Measurements from ENCODE around the gene PCLO. TPM values are rescaled to one million over a fixed set of nuclear protein-coding genes. Genes with fewer than 3 reads are reported as not detected.

The PCLO gene
- total RNA-seq, 1 experiment from 2014 or later: 3.0 TPM

DNA sequence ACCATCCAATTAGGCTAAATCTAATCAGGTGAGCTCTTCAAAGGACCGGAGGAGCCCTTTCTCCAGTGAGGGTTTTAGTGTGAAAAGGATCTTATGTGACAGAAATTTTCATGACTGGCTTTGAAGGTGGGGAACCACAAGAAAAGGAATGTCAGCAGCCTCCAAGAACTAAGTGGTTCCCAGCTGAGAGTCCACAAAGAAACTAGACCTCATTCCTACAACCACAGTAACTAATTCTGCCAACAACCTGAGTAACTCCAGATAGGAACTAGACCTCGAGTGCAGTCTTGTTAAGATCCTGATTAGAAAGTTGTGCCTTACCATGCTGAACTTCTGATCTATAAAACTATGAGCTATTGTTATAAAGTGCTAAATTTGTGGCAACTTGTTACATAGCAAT is 51.3 kb downstream of the PCLO start:
- H3K36me3 Mint-ChIP-seq: no peaks in the 10 kb centered on the region
- no peak for DNase-seq (ENCODE audit: low spot score)
- H3K4me1 Mint-ChIP-seq: peaks cover 7% of the 10 kb centered on the region
- H3K27me3 Mint-ChIP-seq (ENCODE audit: low read depth): no peaks in the 10 kb centered on the region
- H3K27ac Mint-ChIP-seq: 0 out of 2 replicates have a peak overlapping the region, but pooled peaks have one; percentile 75
- no peaks in the 10 kb centered on the region for H3K9me3 Mint-ChIP-seq
- POLR2A ChIA-PET: no interaction called here
- TF ChIP-seq, protein P1, sequence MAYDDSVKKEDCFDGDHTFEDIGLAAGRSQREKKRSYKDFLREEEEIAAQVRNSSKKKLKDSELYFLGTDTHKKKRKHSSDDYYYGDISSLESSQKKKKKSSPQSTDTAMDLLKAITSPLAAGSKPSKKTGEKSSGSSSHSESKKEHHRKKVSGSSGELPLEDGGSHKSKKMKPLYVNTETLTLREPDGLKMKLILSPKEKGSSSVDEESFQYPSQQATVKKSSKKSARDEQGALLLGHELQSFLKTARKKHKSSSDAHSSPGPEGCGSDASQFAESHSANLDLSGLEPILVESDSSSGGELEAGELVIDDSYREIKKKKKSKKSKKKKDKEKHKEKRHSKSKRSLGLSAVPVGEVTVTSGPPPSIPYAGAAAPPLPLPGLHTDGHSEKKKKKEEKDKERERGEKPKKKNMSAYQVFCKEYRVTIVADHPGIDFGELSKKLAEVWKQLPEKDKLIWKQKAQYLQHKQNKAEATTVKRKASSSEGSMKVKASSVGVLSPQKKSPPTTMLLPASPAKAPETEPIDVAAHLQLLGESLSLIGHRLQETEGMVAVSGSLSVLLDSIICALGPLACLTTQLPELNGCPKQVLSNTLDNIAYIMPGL (CRISPR knock-in tag; IDR thresholded peaks at IDR 0.05): no peak
- no peak for TF ChIP-seq JAZF1 (CRISPR knock-in tag; IDR thresholded peaks at IDR 0.05)
- TF ChIP-seq CREM (CRISPR knock-in tag; IDR thresholded peaks at IDR 0.05): no peak
- TF ChIP-seq, protein P2, sequence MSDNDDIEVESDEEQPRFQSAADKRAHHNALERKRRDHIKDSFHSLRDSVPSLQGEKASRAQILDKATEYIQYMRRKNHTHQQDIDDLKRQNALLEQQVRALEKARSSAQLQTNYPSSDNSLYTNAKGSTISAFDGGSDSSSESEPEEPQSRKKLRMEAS (CRISPR knock-in tag; IDR thresholded peaks at IDR 0.05): no peak
- no peak for TF ChIP-seq TEAD4 (CRISPR knock-in tag; IDR thresholded peaks at IDR 0.05)
- no peak for TF ChIP-seq CBFB (CRISPR knock-in tag; IDR thresholded peaks at IDR 0.05; ENCODE audit: low read depth)
- TF ChIP-seq SOX15 (CRISPR knock-in tag; IDR thresholded peaks at IDR 0.05): no peak
- no peak for TF ChIP-seq ZNF671 (CRISPR knock-in tag; IDR thresholded peaks at IDR 0.05)
- TF ChIP-seq, protein P3, sequence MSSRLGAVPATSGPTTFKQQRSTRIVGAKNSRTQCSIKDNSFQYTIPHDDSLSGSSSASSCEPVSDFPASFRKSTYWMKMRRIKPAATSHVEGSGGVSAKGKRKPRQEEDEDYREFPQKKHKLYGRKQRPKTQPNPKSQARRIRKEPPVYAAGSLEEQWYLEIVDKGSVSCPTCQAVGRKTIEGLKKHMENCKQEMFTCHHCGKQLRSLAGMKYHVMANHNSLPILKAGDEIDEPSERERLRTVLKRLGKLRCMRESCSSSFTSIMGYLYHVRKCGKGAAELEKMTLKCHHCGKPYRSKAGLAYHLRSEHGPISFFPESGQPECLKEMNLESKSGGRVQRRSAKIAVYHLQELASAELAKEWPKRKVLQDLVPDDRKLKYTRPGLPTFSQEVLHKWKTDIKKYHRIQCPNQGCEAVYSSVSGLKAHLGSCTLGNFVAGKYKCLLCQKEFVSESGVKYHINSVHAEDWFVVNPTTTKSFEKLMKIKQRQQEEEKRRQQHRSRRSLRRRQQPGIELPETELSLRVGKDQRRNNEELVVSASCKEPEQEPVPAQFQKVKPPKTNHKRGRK (CRISPR knock-in tag; IDR thresholded peaks at IDR 0.05; ENCODE audit: borderline replicate concordance): no peak
- no peak for TF ChIP-seq NFYB (CRISPR knock-in tag; conservative IDR thresholded peaks at IDR 0.05; ENCODE audit: low read depth)
- TF ChIP-seq, protein P4, sequence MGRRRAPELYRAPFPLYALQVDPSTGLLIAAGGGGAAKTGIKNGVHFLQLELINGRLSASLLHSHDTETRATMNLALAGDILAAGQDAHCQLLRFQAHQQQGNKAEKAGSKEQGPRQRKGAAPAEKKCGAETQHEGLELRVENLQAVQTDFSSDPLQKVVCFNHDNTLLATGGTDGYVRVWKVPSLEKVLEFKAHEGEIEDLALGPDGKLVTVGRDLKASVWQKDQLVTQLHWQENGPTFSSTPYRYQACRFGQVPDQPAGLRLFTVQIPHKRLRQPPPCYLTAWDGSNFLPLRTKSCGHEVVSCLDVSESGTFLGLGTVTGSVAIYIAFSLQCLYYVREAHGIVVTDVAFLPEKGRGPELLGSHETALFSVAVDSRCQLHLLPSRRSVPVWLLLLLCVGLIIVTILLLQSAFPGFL (CRISPR knock-in tag; IDR thresholded peaks at IDR 0.05; ENCODE audit: borderline replicate concordance): no peak
- no peak for TF ChIP-seq MYBL2 (CRISPR knock-in tag; IDR thresholded peaks at IDR 0.05)
- TF ChIP-seq, protein P5, sequence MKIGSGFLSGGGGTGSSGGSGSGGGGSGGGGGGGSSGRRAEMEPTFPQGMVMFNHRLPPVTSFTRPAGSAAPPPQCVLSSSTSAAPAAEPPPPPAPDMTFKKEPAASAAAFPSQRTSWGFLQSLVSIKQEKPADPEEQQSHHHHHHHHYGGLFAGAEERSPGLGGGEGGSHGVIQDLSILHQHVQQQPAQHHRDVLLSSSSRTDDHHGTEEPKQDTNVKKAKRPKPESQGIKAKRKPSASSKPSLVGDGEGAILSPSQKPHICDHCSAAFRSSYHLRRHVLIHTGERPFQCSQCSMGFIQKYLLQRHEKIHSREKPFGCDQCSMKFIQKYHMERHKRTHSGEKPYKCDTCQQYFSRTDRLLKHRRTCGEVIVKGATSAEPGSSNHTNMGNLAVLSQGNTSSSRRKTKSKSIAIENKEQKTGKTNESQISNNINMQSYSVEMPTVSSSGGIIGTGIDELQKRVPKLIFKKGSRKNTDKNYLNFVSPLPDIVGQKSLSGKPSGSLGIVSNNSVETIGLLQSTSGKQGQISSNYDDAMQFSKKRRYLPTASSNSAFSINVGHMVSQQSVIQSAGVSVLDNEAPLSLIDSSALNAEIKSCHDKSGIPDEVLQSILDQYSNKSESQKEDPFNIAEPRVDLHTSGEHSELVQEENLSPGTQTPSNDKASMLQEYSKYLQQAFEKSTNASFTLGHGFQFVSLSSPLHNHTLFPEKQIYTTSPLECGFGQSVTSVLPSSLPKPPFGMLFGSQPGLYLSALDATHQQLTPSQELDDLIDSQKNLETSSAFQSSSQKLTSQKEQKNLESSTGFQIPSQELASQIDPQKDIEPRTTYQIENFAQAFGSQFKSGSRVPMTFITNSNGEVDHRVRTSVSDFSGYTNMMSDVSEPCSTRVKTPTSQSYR (CRISPR knock-in tag; IDR thresholded peaks at IDR 0.05): no peak
- TF ChIP-seq, protein P6, sequence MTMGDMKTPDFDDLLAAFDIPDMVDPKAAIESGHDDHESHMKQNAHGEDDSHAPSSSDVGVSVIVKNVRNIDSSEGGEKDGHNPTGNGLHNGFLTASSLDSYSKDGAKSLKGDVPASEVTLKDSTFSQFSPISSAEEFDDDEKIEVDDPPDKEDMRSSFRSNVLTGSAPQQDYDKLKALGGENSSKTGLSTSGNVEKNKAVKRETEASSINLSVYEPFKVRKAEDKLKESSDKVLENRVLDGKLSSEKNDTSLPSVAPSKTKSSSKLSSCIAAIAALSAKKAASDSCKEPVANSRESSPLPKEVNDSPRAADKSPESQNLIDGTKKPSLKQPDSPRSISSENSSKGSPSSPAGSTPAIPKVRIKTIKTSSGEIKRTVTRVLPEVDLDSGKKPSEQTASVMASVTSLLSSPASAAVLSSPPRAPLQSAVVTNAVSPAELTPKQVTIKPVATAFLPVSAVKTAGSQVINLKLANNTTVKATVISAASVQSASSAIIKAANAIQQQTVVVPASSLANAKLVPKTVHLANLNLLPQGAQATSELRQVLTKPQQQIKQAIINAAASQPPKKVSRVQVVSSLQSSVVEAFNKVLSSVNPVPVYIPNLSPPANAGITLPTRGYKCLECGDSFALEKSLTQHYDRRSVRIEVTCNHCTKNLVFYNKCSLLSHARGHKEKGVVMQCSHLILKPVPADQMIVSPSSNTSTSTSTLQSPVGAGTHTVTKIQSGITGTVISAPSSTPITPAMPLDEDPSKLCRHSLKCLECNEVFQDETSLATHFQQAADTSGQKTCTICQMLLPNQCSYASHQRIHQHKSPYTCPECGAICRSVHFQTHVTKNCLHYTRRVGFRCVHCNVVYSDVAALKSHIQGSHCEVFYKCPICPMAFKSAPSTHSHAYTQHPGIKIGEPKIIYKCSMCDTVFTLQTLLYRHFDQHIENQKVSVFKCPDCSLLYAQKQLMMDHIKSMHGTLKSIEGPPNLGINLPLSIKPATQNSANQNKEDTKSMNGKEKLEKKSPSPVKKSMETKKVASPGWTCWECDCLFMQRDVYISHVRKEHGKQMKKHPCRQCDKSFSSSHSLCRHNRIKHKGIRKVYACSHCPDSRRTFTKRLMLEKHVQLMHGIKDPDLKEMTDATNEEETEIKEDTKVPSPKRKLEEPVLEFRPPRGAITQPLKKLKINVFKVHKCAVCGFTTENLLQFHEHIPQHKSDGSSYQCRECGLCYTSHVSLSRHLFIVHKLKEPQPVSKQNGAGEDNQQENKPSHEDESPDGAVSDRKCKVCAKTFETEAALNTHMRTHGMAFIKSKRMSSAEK (CRISPR knock-in tag; IDR thresholded peaks at IDR 0.05; ENCODE audit: borderline replicate concordance): no peak
- H3K4me3 Mint-ChIP-seq: no peak overlapping the region
- CTCF ChIA-PET: interaction anchor here (0.6 kb wide), 1 partner anchor 253 kb away, joined by 3 read pairs; no protein-coding TSS in a partner anchor
- ATAC-seq: peak; percentile 81

All from WTC11 (cell line).